Fibroblast of lung (primary cell): ENCODE measurements around the gene PLSCR1. TPM values are rescaled to one million over a fixed set of nuclear protein-coding genes. Genes with fewer than 3 reads are reported as not detected.
"Not testable (repeated sequence)": the region's sequence is repeated elsewhere in the genome, so short reads cannot be mapped to it uniquely, and the experiment has no call there.

Experiments used
- DNase-seq, 2 donors: peaks; one replicate each; pipeline versions ENCODE4 v3.0.0 to v3.0.0-alpha.2; 2010; ENCODE audit warnings: low read depth in 2 of 2
- H2AFZ ChIP-seq: 2 replicates; pipeline ENCODE4 v1.5.1; 2012; ENCODE audit warnings: low read length, control low read depth, inconsistent platforms
- H3K27ac ChIP-seq: 2 replicates; pipeline ENCODE4 v1.5.1; 2011; ENCODE audit warnings: low read length, control low read depth; ENCODE audit not compliant: insufficient read depth
- H3K27me3 ChIP-seq: 2 replicates; pipeline ENCODE4 v1.5.1; 2011; ENCODE audit warnings: mild to moderate bottlenecking, low read length; ENCODE audit not compliant: control insufficient read depth, insufficient read depth
- H3K36me3 ChIP-seq: 2 replicates; pipeline ENCODE4 v1.5.1; 2011; ENCODE audit warnings: low read length; ENCODE audit not compliant: control insufficient read depth, insufficient read depth
- H3K4me1 ChIP-seq: 2 replicates; pipeline ENCODE4 v1.5.1; 2011; ENCODE audit warnings: low read length; ENCODE audit not compliant: control insufficient read depth, insufficient read depth; ENCODE audit errors: extremely low read depth
- H3K4me2 ChIP-seq: 2 replicates; pipeline ENCODE4 v1.5.1; 2011; ENCODE audit warnings: low read length, control low read depth; ENCODE audit not compliant: insufficient read depth; ENCODE audit errors: extremely low read depth
- H3K4me3 ChIP-seq, 4 experiments: fragments of 200-600 bp in 1 of 4; sonication (generic) in 1 of 4; replicated peaks in 1 of 4; 2 replicates each; pipeline ENCODE4 v1.5.1; 2011 to 2016; ENCODE audit warnings: low read length in 4 of 4, low read depth in 3 of 4, mild to moderate bottlenecking in 3 of 4, control low read depth in 2 of 4, inconsistent platforms in 1 of 4, mixed read lengths in 1 of 4; ENCODE audit not compliant: insufficient read depth in 1 of 4; ENCODE audit errors: control extremely low read depth in 1 of 4
- H3K79me2 ChIP-seq: 2 replicates; pipeline ENCODE4 v1.5.1; 2012; ENCODE audit warnings: mild to moderate bottlenecking, low read length, inconsistent platforms; ENCODE audit not compliant: control insufficient read depth, insufficient read depth
- H3K9ac ChIP-seq: 2 replicates; pipeline ENCODE4 v1.5.1; 2011; ENCODE audit warnings: mild to moderate bottlenecking, low read length, control low read depth; ENCODE audit not compliant: insufficient read depth
- H3K9me3 ChIP-seq: 2 replicates; pipeline ENCODE4 v1.5.1; 2012; ENCODE audit warnings: low read depth, low read length; ENCODE audit not compliant: control insufficient read depth, insufficient read depth
- H4K20me1 ChIP-seq: 2 replicates; pipeline ENCODE4 v1.5.1; 2011; ENCODE audit warnings: low read length; ENCODE audit not compliant: control insufficient read depth, insufficient read depth; ENCODE audit errors: extremely low read depth
- CTCF ChIP-seq, 2 donors: IDR thresholded peaks in 1 of 2; conservative IDR thresholded peaks in 1 of 2; 1 replicate in 1 of 2; 2 replicates in 1 of 2; pipeline ENCODE4 v1.5.1; 2011 to 2012; ENCODE audit warnings: low read length in 2 of 2, control low read depth in 1 of 2, inconsistent platforms in 1 of 2, low read depth in 1 of 2, mild to moderate bottlenecking in 1 of 2
- EZH2 ChIP-seq: IDR thresholded peaks from 2 replicates; pipeline ENCODE4 v1.5.1; 2012; ENCODE audit warnings: low read length, control low read depth, mild to moderate bottlenecking; ENCODE audit errors: missing control alignments
- polyA plus RNA-seq, 2 donors: library from polyadenylated mRNA; depleted of rRNA in 1 of 2; stranded (reverse) in 1 of 2; unstranded in 1 of 2; fragments of >200 nt; gene quantifications; 2 replicates each; pipeline ENCODE4 v1.2.1, GENCODE V29; 2011 to 2012; ENCODE audit warnings: missing spikeins in 1 of 2
- total RNA-seq: library from RNA; depleted of rRNA; stranded (reverse); fragments of >200 nt; gene quantifications from 2 replicates; pipeline ENCODE4 v1.2.1, GENCODE V29; 2014

The PLSCR1 gene
- total and polyA plus RNA-seq, 2 donors (not counting 1 experiment from before 2014, with no cell fraction given), result 36.8 to 73.3 TPM

GRCh38 chr3:146498002-146498736 is 46.2 kb downstream of the PLSCR1 start:
- H3K4me3 ChIP-seq, result no peak overlapping the region
- H3K9me3 ChIP-seq, result no peaks in the 10 kb centered on the region
- H3K4me1 ChIP-seq, result no peaks in the 10 kb centered on the region
- H3K27me3 ChIP-seq, result no peaks in the 10 kb centered on the region
- no peaks in the 10 kb centered on the region for H4K20me1 ChIP-seq
- DNase-seq, result no peak
- H2AFZ ChIP-seq, result no peak overlapping the region
- no peak overlapping the region for H3K27ac ChIP-seq
- H3K36me3 ChIP-seq, result no peaks in the 10 kb centered on the region
- no peak overlapping the region for H3K9ac ChIP-seq
- H3K4me2 ChIP-seq, result no peak overlapping the region
- H3K79me2 ChIP-seq, result no peaks in the 10 kb centered on the region
- TF ChIP-seq CTCF (conservative IDR thresholded peaks at IDR 0.05 in 1 of 2, IDR thresholded peaks at IDR 0.05 in 1 of 2; ENCODE audit: low read depth in 1 of 2, low read length in 2 of 2), result no peak
- TF ChIP-seq EZH2, result no peak

GRCh38 chr3:146497145-146497843 is 47.1 kb downstream of the PLSCR1 start:
- H3K27me3 ChIP-seq, H3K4me1 ChIP-seq, H4K20me1 ChIP-seq, H3K36me3 ChIP-seq, DNase-seq, H3K4me2 ChIP-seq, H3K9me3 ChIP-seq, H3K79me2 ChIP-seq, H2AFZ ChIP-seq, H3K4me3 ChIP-seq, H3K9ac ChIP-seq, H3K27ac ChIP-seq: not testable (repeated sequence)

- Histone ChIP-seq H2AFZ (no peak overlapping the region), H3K27me3 (no peaks in the 10 kb centered on the region), H3K27ac (no peak overlapping the region), H3K36me3 (no peaks in the 10 kb centered on the region), H3K9me3 (no peaks in the 10 kb centered on the region), H3K4me2 (no peak overlapping the region), H3K4me3 (no peak overlapping the region), H3K79me2 (no peaks in the 10 kb centered on the region), H4K20me1 (no peaks in the 10 kb centered on the region), H3K9ac (no peak overlapping the region), H3K4me1 (no peaks in the 10 kb centered on the region)
- no peak for DNase-seq
- TF ChIP-seq CTCF (conservative IDR thresholded peaks at IDR 0.05 in 1 of 2, IDR thresholded peaks at IDR 0.05 in 1 of 2; ENCODE audit: low read depth in 1 of 2, low read length in 2 of 2) (no peak), EZH2 (no peak)
Measured at GRCh38 chr3:146496726-146497125, 47.7 kb downstream of the PLSCR1 start.
